GM19023 (cell line): ENCODE results near the gene TSHZ2.
"Not testable (repeated sequence)": the region's sequence is repeated elsewhere in the genome, so short reads cannot be mapped to it uniquely, and the experiment has no call there.

Experiments used
- ATAC-seq: cut with Tn5 transposase; IDR thresholded peaks from one replicate; pipeline ENCODE4 v1.9.1; 2021; ENCODE audit warnings: mild to moderate bottlenecking, moderate library complexity; ENCODE audit not compliant: unreplicated experiment

The TSHZ2 gene

GRCh38 chr20:53364646-53365045, 392.5 kb downstream of the TSHZ2 start:
- no peak for ATAC-seq

- ATAC-seq, result no peak
Measured at GRCh38 chr20:53365076-53365475, 392.9 kb downstream of the TSHZ2 start.

GRCh38 chr20:53365539-53366075, 393.4 kb downstream of the TSHZ2 start:
- ATAC-seq, result no peak

- ATAC-seq, result not testable (repeated sequence)
Measured at GRCh38 chr20:53366928-53367327, 394.8 kb downstream of the TSHZ2 start.

GRCh38 chr20:53369871-53370270, 397.7 kb downstream of the TSHZ2 start:
- ATAC-seq, result no peak

GRCh38 chr20:53370345-53370961, 398.3 kb downstream of the TSHZ2 start:
- ATAC-seq, result no peak

- no peak for ATAC-seq
Measured at GRCh38 chr20:53371216-53371615, 399.1 kb downstream of the TSHZ2 start.

- no peak for ATAC-seq
Measured at GRCh38 chr20:53376021-53376420, 403.9 kb downstream of the TSHZ2 start.

GRCh38 chr20:53379014-53379832, 407.1 kb downstream of the TSHZ2 start:
- ATAC-seq, result no peak

GRCh38 chr20:53379833-53380120, 407.6 kb downstream of the TSHZ2 start:
- ATAC-seq, result no peak

GRCh38 chr20:53381568-53382262, 409.6 kb downstream of the TSHZ2 start:
- ATAC-seq, result no peak

- no peak for ATAC-seq
Measured at GRCh38 chr20:53382263-53382844, 410.2 kb downstream of the TSHZ2 start.

- no peak for ATAC-seq
Measured at GRCh38 chr20:53383916-53384315, 411.8 kb downstream of the TSHZ2 start.

GRCh38 chr20:53384392-53384791, 412.2 kb downstream of the TSHZ2 start:
- ATAC-seq, result no peak

- ATAC-seq, result no peak
Measured at GRCh38 chr20:53385941-53386767, 414.0 kb downstream of the TSHZ2 start.

- ATAC-seq, result no peak
Measured at GRCh38 chr20:53387983-53388675, 416.0 kb downstream of the TSHZ2 start.

GRCh38 chr20:53389516-53390300, 417.6 kb downstream of the TSHZ2 start:
- ATAC-seq, result no peak

GRCh38 chr20:53390770-53391169, 418.6 kb downstream of the TSHZ2 start:
- ATAC-seq, result no peak

- ATAC-seq, result no peak
Measured at GRCh38 chr20:53394433-53394832, 422.3 kb downstream of the TSHZ2 start.
